Mesendoderm (in vitro differentiated cells): ENCODE data around the gene DDX23.

Source experiments
- DNase-seq: peaks from one replicate; pipeline ENCODE4 v3.0.0; 2013
- H2AK5ac ChIP-seq: 2 replicates; pipeline ENCODE4 v1.6.1; 2013; ENCODE audit warnings: low read length, inconsistent platforms
- H2BK120ac ChIP-seq: 2 replicates; pipeline ENCODE4 v1.6.1; 2013; ENCODE audit warnings: low read depth, mild to moderate bottlenecking, low read length, moderate library complexity, mixed read lengths
- H2BK15ac ChIP-seq: replicated peaks from 2 replicates; pipeline ENCODE4 v1.6.1; 2013; ENCODE audit warnings: low read depth, mild to moderate bottlenecking, moderate library complexity
- H2BK5ac ChIP-seq: 2 replicates; pipeline ENCODE4 v1.6.1; 2013; ENCODE audit warnings: low read length, inconsistent platforms
- H3K18ac ChIP-seq: 2 replicates; pipeline ENCODE4 v1.6.1; 2013; ENCODE audit warnings: mild to moderate bottlenecking, low read length, mixed read lengths
- H3K23ac ChIP-seq: one replicate; pipeline ENCODE4 v1.6.1; 2013; ENCODE audit warnings: low read length
- H3K27ac ChIP-seq: 2 replicates; pipeline ENCODE4 v1.5.1; 2013; ENCODE audit warnings: low read depth, mild to moderate bottlenecking, inconsistent platforms, low read length, moderate library complexity
- H3K27me3 ChIP-seq: 2 replicates; pipeline ENCODE4 v1.6.1; 2013; ENCODE audit warnings: low read length, control low read depth, mild to moderate bottlenecking, inconsistent platforms; ENCODE audit not compliant: insufficient read depth, poor library complexity
- H3K36me3 ChIP-seq: 2 replicates; pipeline ENCODE4 v1.6.1; 2013; ENCODE audit warnings: low read length, inconsistent platforms; ENCODE audit not compliant: control insufficient read depth, insufficient read depth
- H3K4ac ChIP-seq: one replicate; pipeline ENCODE4 v1.6.1; 2013; ENCODE audit warnings: low read depth, mild to moderate bottlenecking, low read length, moderate library complexity
- H3K4me1 ChIP-seq: 2 replicates; pipeline ENCODE4 v1.6.1; 2013; ENCODE audit warnings: low read depth, low read length, inconsistent platforms; ENCODE audit not compliant: control insufficient read depth
- H3K4me2 ChIP-seq: 2 replicates; pipeline ENCODE4 v1.6.1; 2013; ENCODE audit warnings: low read length
- H3K4me3 ChIP-seq: 2 replicates; pipeline ENCODE4 v1.5.1; 2013; ENCODE audit warnings: mild to moderate bottlenecking, low read length
- H3K56ac ChIP-seq: one replicate; pipeline ENCODE4 v1.6.1; 2013; ENCODE audit warnings: low read length
- H3K79me1 ChIP-seq: 2 replicates; pipeline ENCODE4 v1.6.1; 2013; ENCODE audit warnings: low read length, inconsistent platforms
- H3K79me2 ChIP-seq: 2 replicates; pipeline ENCODE4 v1.6.1; 2013; ENCODE audit warnings: mild to moderate bottlenecking, low read length; ENCODE audit not compliant: control insufficient read depth, insufficient read depth
- H3K9ac ChIP-seq: 2 replicates; pipeline ENCODE4 v1.6.1; 2013; ENCODE audit warnings: low read length, inconsistent platforms
- H4K5ac ChIP-seq: one replicate; pipeline ENCODE4 v1.6.1; 2013; ENCODE audit warnings: low read length
- H4K8ac ChIP-seq: one replicate; pipeline ENCODE4 v1.6.1; 2013; ENCODE audit warnings: low read depth, mild to moderate bottlenecking, control low read depth, low read length, moderate library complexity
- WGBS: extraction: QIAGEN DNeasy Blood & Tissue Kit; methylation state at CpG from one replicate; pipeline ENCODE4 v1.1.7; 2013; ENCODE audit warnings: low lambda C conversion rate, missing lambda C conversion rate; ENCODE audit not compliant: insufficient coverage; ENCODE audit errors: extremely low coverage; 5-methylcytosine and 5-hydroxymethylcytosine counted together

DDX23 gene

DNA sequence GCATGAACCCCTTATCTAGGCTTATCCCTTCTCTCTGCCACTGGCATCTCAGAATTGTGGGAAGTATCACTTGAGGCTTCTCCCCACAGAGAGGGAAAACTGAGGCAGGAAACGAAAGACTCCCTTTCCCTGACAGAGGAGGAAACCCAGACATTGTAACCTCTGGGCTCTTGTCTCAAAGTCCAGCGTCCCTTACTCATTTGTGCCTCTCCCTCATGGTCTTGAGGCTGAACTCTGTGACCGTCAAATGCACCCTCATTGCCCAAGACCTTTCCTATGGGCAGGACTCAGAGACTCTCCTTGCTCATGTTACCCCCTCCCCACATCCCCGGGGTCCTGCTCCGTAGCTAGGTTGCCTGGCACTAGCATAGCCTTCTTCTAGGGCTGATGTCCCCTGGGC, 29.8 kb downstream of the DDX23 start:
- no CpG with 5 or more reads among the region's 5 CpGs for WGBS
- Histone ChIP-seq H3K79me1 (no peaks in the 10 kb centered on the region), H3K27ac (no peak overlapping the region), H4K5ac (no peak overlapping the region), H3K4ac (no peak overlapping the region), H2BK120ac (no peak overlapping the region), H3K4me2 (no peak overlapping the region), H3K27me3 (peaks cover 6% of the 10 kb centered on the region), H3K79me2 (no peaks in the 10 kb centered on the region), H2BK5ac (no peak overlapping the region), H3K4me3 (no peak overlapping the region), H3K36me3 (no peaks in the 10 kb centered on the region), H2AK5ac (no peak overlapping the region), H3K23ac (no peak overlapping the region), H3K4me1 (peaks cover 5% of the 10 kb centered on the region), H4K8ac (no peak overlapping the region), H3K9ac (no peak overlapping the region), H3K56ac (no peak overlapping the region), H3K18ac (no peak overlapping the region), H2BK15ac (no peak overlapping the region)
- DNase-seq = no peak

DNA sequence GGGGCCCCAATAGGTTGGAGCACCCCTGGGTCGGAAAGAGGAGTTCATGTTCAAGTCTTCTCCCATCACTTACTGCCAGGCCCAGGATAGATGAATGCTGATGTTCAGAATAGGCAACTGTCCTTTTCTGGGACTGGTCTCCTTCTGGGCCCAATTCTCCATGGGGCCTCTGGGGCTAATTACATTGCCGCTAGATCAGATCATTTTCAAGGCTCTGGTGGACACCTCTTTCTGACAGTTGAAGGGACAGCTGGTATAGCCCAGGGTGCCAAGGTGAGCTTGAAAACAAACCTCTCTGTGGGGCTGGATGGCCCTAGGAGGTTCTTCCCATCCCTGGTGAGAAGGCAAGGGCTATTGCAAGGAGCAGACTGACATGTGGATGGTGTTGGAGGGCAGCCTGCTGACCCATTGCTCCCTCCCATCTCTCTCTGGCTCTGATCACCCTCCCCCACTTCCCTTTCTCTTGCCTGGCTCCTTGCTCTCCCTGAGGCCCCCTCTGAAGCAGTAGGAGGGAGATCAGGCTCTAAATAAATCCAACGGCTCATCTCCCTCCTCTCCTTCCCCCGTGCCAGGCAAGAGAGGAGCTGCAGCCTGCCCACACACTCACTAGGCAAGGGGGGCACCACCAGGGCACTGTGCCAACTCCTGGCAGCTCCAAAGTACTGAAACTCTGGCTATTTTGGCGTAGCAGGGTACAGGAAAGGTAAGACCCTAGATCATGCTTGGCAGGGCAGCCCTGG, 31.8 kb downstream of the DDX23 start:
- Histone ChIP-seq H3K36me3 (no peaks in the 10 kb centered on the region), H2BK15ac (no peak overlapping the region), H3K4ac (no peak overlapping the region), H4K8ac (no peak overlapping the region), H3K79me1 (no peaks in the 10 kb centered on the region), H3K4me3 (no peak overlapping the region), H3K4me1 (peaks cover 5% of the 10 kb centered on the region), H4K5ac (no peak overlapping the region), H3K56ac (no peak overlapping the region), H3K23ac (no peak overlapping the region), H2BK5ac (no peak overlapping the region), H3K4me2 (no peak overlapping the region), H3K9ac (no peak overlapping the region), H2AK5ac (peak overlapping the region; percentile 7), H3K27ac (no peak overlapping the region), H3K27me3 (peaks cover 16% of the 10 kb centered on the region), H3K18ac (no peak overlapping the region), H3K79me2 (no peaks in the 10 kb centered on the region), H2BK120ac (no peak overlapping the region)
- DNase-seq = no peak
- WGBS = no CpG with 5 or more reads among the region's 5 CpGs

DNA sequence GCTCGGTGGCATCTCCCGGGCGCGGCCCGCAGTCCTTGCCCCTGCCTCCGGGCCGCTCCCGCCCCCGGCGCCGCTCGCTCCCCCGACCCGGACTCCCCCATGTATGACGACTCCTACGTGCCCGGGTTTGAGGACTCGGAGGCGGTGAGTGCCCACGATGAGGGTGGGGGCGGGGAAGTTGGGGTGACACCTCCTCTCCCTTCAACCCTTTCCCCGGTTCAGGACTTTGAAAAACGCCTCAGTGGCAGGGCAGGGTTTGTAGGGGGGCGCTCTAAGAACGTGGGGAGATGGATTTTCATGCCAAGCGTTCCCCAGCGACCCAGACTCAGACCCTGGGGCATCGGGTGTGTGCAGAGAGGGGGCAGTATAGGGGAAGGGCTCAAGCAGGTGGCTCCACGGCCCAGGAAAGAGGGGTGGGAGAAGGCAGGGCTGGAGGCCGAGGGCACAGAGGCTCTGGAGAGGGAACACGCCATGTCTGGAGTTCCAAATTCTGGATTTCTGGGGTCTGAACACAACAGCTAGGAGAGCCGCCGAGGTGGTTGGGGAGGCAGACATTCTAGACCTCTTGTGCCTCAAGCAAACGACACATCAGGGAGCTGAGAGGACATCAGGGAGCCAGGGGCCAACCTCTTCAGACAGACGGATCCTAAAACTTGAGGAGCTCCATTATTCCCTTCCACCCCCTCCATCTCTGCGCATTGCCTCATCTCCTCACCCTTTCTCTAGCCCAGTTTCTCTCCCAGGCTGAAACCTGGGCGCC, 33.0 kb downstream of the DDX23 start:
- Histone ChIP-seq H3K4me2 (peak overlapping the region; percentile 34), H2BK5ac (no peak overlapping the region), H3K79me2 (no peaks in the 10 kb centered on the region), H3K27me3 (peaks cover 16% of the 10 kb centered on the region), H4K8ac (no peak overlapping the region), H4K5ac (no peak overlapping the region), H3K4me3 (peak overlapping the region; percentile 21), H3K79me1 (no peaks in the 10 kb centered on the region), H2BK15ac (no peak overlapping the region), H3K23ac (no peak overlapping the region), H3K18ac (peak overlapping the region; percentile 3), H2BK120ac (no peak overlapping the region), H3K36me3 (no peaks in the 10 kb centered on the region), H3K9ac (peak overlapping the region; percentile 12), H2AK5ac (no peak overlapping the region), H3K4ac (no peak overlapping the region), H3K56ac (peak overlapping the region; percentile 54), H3K27ac (no peak overlapping the region), H3K4me1 (peaks cover 5% of the 10 kb centered on the region)
- DNase-seq = peak; percentile 44
- no CpG with 5 or more reads among the region's 37 CpGs for WGBS

DNA sequence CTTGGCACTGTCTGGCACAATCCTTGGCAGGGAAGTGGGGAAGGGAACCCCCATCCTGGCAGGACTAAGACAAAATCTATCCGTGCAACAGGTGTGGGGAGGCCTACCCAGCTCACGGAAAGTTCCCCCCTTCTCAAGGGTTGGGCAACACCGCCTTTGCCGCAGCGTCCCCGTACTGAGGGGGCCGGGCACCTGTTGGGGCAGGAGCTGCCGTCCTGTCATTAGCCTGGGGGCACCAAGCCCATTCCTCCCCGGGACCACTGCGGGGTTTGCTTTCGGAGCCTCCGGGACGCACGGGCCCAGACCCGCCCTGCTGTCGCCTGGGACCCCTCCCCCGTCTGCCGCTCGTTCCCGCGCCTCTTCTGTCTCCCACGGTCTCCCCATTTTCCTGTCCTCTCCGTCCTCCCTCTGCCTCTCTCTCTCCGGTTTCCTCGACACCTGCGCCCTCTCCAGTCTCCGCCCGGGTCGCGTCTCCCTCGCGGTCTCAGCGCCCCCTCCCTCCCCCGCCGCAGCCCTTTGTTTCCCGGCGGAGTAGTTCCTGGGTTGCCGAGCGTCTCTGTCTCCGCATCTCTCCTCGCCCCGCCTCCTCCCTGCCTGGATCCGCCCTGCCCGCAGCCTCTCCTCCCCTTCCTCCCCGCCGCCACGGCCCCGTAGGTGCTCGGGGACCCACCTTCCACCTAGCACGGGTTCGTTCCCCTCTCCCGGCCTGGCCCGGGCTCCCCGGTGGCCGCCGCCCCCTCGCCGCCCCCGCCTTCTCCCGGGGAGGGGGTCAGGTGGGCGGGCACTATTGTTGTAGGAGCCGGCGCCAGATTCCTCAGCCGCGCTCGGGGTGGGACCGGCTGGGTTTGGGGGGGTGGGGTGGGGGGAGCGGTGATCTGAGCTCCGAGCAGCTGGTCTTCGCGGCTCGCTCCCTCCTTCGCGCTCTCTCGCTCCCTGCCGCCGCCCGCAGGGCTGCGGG, 33.8 kb downstream of the DDX23 start, which contains the start of gene CACNB3:
Gene CACNB3, plus strand, starts transcription at position 624 of the 958 bp plus-strand sequence. CDS start 434 bp downstream, outside the sequence.
- H3K23ac ChIP-seq = no peak within 1 kb of the TSS
- H3K9ac ChIP-seq = peak within 1 kb of the TSS; percentile 67
- WGBS = no CpG with 5 or more reads among the region's 79 CpGs
- H2BK15ac ChIP-seq = no peak within 1 kb of the TSS
- no peaks in the 10 kb centered on the region for H3K79me2 ChIP-seq
- H3K36me3 ChIP-seq = no peaks in the 10 kb centered on the region
- H3K27me3 ChIP-seq = peaks cover 16% of the 10 kb centered on the region
- H3K4me2 ChIP-seq = peak within 1 kb of the TSS; percentile 79
- H4K5ac ChIP-seq = no peak within 1 kb of the TSS
- H3K4ac ChIP-seq = no peak within 1 kb of the TSS
- H3K79me1 ChIP-seq = no peaks in the 10 kb centered on the region
- H4K8ac ChIP-seq = no peak within 1 kb of the TSS
- peak within 1 kb of the TSS; percentile 70 for H3K4me3 ChIP-seq
- no peak within 1 kb of the TSS for H3K27ac ChIP-seq
- DNase-seq = peak; percentile 79
- no peak within 1 kb of the TSS for H2BK5ac ChIP-seq
- no peak within 1 kb of the TSS for H2AK5ac ChIP-seq
- H3K18ac ChIP-seq = peak within 1 kb of the TSS; percentile 4
- peak within 1 kb of the TSS; percentile 87 for H3K56ac ChIP-seq
- peaks cover 5% of the 10 kb centered on the region for H3K4me1 ChIP-seq
- no peak within 1 kb of the TSS for H2BK120ac ChIP-seq

DNA sequence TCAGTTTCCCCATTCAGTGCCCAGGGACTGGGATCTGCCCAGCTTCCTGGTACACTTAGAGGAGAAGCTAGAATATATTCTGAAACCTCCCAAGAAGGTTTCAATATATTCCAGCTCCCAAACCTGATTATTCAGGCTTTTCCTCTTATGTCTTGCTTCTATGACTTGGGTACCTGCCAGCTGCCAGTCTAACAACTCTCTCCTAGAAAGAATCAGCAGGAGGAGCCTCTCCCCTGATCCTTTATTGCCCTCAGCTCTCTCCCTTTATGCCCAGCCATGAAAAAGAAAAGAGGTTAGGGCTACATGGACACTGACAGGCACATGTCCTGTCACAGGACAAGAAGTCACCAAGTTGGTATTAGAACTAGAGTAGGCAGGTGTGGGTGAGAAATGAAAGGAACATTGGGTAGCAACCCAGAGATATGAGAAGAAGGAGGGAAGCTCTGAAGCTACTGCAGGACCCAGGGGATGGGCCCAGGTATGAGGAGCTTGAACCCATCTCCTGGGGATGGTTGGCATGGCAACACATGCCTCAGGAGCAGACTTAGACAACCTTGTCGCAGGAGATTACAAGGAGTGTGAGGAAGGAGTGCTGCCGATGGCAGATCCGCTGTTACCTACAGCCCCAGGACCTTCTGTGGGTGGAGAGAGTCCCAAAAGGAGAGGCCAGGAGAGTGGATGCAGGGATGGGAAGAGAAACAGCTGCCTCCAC, 35.7 kb downstream of the DDX23 start:
- Histone ChIP-seq H3K4me3 (no peak overlapping the region), H3K56ac (no peak overlapping the region), H4K8ac (no peak overlapping the region), H3K9ac (no peak overlapping the region), H3K79me2 (no peaks in the 10 kb centered on the region), H2BK120ac (no peak overlapping the region), H3K27me3 (peaks cover 16% of the 10 kb centered on the region), H3K4ac (no peak overlapping the region), H2BK15ac (no peak overlapping the region), H2AK5ac (no peak overlapping the region), H2BK5ac (no peak overlapping the region), H3K36me3 (no peaks in the 10 kb centered on the region), H4K5ac (no peak overlapping the region), H3K18ac (no peak overlapping the region), H3K79me1 (no peaks in the 10 kb centered on the region), H3K4me1 (peaks cover 5% of the 10 kb centered on the region), H3K4me2 (no peak overlapping the region), H3K23ac (no peak overlapping the region), H3K27ac (no peak overlapping the region)
- DNase-seq = no peak
- no CpG with 5 or more reads among the region's 3 CpGs for WGBS
